RWPE2 (cell line): ENCODE data around the gene ALG1L2.
"Not testable (repeated sequence)": the region's sequence is repeated elsewhere in the genome, so short reads cannot be mapped to it uniquely, and the experiment has no call there.

Experiments used
- ATAC-seq: fragments of 200-7000 bp; cut with Tn5 transposase; 3 replicates; pipeline ENCODE4 v1.9.1; 2021; ENCODE audit warnings: low read depth
- DNase-seq: peaks from one replicate; pipeline ENCODE4 v3.0.0-alpha.2; 2020; ENCODE audit warnings: low spot score
- H3K27ac ChIP-seq: fragments of 450-650 bp; 2 replicates; pipeline ENCODE4 v1.5.1; 2017; ENCODE audit warnings: mild to moderate bottlenecking; ENCODE audit not compliant: poor library complexity, severe bottlenecking
- H3K27me3 ChIP-seq: fragments of 250-450 bp; sonication (Bioruptor Pico); 2 replicates; pipeline ENCODE4 v1.5.1; 2021; ENCODE audit warnings: mild to moderate bottlenecking, moderate library complexity; ENCODE audit not compliant: insufficient read depth, poor library complexity, severe bottlenecking
- H3K36me3 ChIP-seq: fragments of 250-450 bp; sonication (Bioruptor Pico); 2 replicates; pipeline ENCODE4 v1.5.1; 2020; ENCODE audit warnings: low read depth, mild to moderate bottlenecking, moderate library complexity
- H3K4me1 ChIP-seq: fragments of 250-450 bp; sonication (Bioruptor Pico); 2 replicates; pipeline ENCODE4 v1.5.1; 2021; ENCODE audit warnings: mild to moderate bottlenecking, moderate library complexity; ENCODE audit not compliant: insufficient read depth, poor library complexity, severe bottlenecking
- H3K4me3 ChIP-seq: fragments of 250-450 bp; sonication (Bioruptor Pico); 2 replicates; pipeline ENCODE4 v1.5.1; 2021; ENCODE audit warnings: mild to moderate bottlenecking, moderate library complexity; ENCODE audit not compliant: severe bottlenecking
- H3K9me3 ChIP-seq: fragments of 250-450 bp; sonication (Bioruptor Pico); 2 replicates; pipeline ENCODE4 v1.5.1; 2021; ENCODE audit warnings: mild to moderate bottlenecking, moderate library complexity; ENCODE audit not compliant: severe bottlenecking
- TF ChIP-seq, protein P1 (sequence below): fragments of 450-650 bp; IDR thresholded peaks from one replicate; pipeline ENCODE4 v1.5.1; 2017; ENCODE audit warnings: mild to moderate bottlenecking, moderate library complexity; ENCODE audit not compliant: poor library complexity, severe bottlenecking

Gene ALG1L2

DNA sequence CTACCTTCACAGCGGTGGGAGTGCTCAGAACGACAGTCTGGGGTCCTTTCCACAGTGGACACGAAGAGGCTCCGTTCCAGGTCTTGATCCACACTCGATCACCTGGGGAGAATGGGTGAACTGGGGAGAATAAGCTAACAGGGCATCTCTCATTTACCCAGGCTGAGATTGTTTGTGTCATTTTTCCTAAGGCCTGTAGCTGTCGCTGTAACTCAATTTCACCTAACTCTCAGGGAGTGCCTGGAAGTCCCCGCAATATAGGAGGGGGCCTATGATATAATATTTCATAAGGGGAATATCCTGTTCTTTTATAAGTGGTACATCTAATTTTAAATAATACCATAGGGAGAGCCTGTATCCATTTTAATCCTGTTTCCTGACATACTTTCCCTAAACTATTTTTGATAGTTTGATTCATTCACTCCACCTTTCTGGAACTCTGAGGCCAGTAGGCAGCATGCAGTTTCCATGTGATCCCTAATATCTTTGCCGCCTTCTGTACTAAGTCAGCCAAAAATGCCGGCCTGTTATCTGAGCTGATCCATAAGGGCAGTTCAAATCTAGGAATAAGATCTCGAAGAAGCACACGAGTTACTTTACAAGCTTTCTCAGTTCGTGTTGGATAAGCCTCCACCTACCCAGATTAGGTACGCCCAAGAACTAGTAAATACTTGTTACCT lies 62.2 kb downstream of the ALG1L2 start:
- not testable (repeated sequence) for H3K27ac ChIP-seq, H3K9me3 ChIP-seq, H3K36me3 ChIP-seq, H3K4me3 ChIP-seq, DNase-seq, H3K4me1 ChIP-seq, ATAC-seq
- H3K27me3 ChIP-seq = peaks cover 12% of the 10 kb centered on the region
- TF ChIP-seq, protein P1, sequence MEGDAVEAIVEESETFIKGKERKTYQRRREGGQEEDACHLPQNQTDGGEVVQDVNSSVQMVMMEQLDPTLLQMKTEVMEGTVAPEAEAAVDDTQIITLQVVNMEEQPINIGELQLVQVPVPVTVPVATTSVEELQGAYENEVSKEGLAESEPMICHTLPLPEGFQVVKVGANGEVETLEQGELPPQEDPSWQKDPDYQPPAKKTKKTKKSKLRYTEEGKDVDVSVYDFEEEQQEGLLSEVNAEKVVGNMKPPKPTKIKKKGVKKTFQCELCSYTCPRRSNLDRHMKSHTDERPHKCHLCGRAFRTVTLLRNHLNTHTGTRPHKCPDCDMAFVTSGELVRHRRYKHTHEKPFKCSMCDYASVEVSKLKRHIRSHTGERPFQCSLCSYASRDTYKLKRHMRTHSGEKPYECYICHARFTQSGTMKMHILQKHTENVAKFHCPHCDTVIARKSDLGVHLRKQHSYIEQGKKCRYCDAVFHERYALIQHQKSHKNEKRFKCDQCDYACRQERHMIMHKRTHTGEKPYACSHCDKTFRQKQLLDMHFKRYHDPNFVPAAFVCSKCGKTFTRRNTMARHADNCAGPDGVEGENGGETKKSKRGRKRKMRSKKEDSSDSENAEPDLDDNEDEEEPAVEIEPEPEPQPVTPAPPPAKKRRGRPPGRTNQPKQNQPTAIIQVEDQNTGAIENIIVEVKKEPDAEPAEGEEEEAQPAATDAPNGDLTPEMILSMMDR = peak; percentile 46

DNA sequence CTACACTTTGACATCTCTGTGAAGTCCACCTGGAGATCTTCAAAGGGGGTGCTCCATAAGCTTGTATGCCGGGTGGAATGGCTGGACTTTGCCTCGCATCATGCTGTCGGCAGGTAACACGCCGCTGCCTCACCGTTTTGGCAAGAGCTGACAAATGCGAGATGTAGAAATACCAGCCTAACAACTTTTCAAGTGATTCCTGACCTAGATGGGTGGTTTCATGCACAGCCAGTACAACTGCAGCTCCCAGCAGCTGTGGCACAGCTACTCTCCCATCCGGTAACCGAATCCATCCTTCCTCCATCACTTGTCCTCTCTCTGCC lies 62.7 kb downstream of the ALG1L2 start:
- not testable (repeated sequence) for H3K27ac ChIP-seq, ATAC-seq, H3K4me3 ChIP-seq, H3K9me3 ChIP-seq, H3K4me1 ChIP-seq, DNase-seq, H3K36me3 ChIP-seq
- peaks cover 12% of the 10 kb centered on the region for H3K27me3 ChIP-seq

DNA sequence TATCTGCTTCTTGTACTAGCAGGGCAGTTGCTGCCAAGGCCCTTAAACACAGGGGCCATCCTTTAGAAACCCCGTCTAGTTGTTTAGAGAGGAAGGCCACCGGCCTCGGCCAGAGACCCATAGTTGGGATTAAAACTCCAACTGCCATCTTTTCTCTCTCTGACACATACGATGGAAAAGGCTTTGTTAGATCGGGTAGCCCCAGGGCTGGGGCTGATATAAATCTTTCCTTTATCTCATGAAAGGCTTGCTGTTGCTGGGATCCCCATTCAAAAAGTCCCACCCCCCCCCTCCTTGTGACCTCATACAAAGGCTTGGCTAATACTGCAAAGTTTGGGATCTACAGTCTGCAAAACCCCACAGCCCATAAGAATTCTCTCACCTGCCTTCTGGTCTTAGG lies 63.8 kb downstream of the ALG1L2 start:
- H3K27me3 ChIP-seq = peaks cover 12% of the 10 kb centered on the region
- DNase-seq, H3K4me1 ChIP-seq, H3K9me3 ChIP-seq, H3K4me3 ChIP-seq, H3K36me3 ChIP-seq, ATAC-seq, H3K27ac ChIP-seq: not testable (repeated sequence)

DNA sequence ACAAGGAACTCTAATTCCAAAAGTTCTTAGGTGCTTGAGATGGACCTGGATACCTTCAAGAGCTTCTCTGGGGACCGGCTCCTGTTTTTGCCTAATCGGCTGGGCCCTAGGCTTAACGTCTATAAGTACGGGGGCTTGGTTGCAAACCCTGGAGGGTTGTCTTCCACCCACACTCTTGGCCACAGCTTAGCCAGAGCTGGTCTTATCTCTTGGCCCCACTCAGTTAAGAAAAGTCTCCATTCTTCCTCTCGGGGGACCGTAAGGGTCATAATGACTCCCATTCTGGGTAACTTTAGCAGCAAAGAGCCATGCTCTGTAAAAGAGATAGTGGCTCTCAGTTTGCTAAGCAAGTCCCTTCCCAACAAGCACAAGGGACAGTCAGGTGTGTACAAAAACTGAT lies 64.8 kb downstream of the ALG1L2 start:
- not testable (repeated sequence) for DNase-seq, H3K27ac ChIP-seq

More for the DNA sequence above, 64.8 kb downstream of the ALG1L2 start:
- H3K4me1 ChIP-seq, H3K4me3 ChIP-seq, H3K36me3 ChIP-seq, H3K9me3 ChIP-seq, ATAC-seq: not testable (repeated sequence)
- H3K27me3 ChIP-seq = peaks cover 12% of the 10 kb centered on the region
